ENCODE data around the gene UTS2R. TPM values are rescaled to one million over a fixed set of nuclear protein-coding genes. Genes with fewer than 3 reads are reported as not detected.

The UTS2R gene
- total and polyA plus RNA-seq, 8 donors, result not detected

DNA sequence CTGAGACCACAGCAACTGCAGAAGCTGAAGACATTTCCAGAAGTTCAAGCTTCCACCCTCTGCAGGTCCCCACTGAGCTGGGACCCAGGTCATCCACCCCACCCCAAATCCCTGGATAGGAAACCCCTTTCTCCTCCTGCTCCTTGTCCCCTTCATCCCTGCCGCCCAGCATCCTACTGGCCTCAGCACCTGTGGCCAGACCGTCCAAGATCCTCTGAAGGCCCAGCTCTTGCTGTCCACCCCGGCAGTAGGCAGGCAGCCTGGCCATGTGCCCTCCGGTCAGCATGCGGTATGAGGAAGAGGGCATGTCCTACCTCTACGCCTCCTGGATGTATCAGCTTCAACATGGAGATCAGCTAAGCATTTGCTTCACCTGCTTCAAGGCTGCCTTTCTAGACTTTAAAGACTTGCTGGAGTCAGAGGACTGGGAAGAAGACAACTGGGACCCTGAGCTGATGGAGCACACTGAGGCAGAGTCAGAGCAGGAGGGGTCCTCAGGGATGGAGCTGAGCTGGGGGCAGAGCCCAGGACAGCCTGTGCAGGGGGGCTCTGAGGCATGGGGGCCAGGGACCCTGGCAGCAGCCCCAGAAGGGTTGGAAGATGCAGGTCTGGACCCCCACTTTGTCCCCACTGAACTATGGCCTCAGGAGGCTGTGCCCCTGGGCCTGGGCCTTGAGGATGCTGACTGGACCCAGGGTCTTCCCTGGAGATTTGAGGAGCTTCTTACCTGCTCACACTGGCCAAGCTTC, 9.5 kb upstream of the UTS2R start:
- Histone ChIP-seq H3K4me3 (no peak overlapping the region), H3K36me3 (no peaks in the 10 kb centered on the region), H3K27ac (no peak overlapping the region), H3K9me3 (no peaks in the 10 kb centered on the region), H3K27me3 (peaks cover 0 to 25% (median 3%) of the 10 kb centered on the region in 3 donors), H3K4me1 (peaks cover 0 to 7% (median 0%) of the 10 kb centered on the region in 4 donors)
- WGBS, 5 donors, result 83 to 94% (median 92%) methylated on average over 6 of the region's 6 CpGs
- TF ChIP-seq POLR2AphosphoS5 (IDR thresholded peaks at IDR 0.05) (no peak), EP300 (IDR thresholded peaks at IDR 0.05) (no peak), POLR2A (IDR thresholded peaks at IDR 0.05) (no peak)
- TF ChIP-seq, protein P1, sequence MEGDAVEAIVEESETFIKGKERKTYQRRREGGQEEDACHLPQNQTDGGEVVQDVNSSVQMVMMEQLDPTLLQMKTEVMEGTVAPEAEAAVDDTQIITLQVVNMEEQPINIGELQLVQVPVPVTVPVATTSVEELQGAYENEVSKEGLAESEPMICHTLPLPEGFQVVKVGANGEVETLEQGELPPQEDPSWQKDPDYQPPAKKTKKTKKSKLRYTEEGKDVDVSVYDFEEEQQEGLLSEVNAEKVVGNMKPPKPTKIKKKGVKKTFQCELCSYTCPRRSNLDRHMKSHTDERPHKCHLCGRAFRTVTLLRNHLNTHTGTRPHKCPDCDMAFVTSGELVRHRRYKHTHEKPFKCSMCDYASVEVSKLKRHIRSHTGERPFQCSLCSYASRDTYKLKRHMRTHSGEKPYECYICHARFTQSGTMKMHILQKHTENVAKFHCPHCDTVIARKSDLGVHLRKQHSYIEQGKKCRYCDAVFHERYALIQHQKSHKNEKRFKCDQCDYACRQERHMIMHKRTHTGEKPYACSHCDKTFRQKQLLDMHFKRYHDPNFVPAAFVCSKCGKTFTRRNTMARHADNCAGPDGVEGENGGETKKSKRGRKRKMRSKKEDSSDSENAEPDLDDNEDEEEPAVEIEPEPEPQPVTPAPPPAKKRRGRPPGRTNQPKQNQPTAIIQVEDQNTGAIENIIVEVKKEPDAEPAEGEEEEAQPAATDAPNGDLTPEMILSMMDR (IDR thresholded peaks at IDR 0.05), result no peak
- no peak for DNase-seq
- intact Hi-C loops (cut with DNase I; ENCODE audit: low total_unique reads), result no loop called here

DNA sequence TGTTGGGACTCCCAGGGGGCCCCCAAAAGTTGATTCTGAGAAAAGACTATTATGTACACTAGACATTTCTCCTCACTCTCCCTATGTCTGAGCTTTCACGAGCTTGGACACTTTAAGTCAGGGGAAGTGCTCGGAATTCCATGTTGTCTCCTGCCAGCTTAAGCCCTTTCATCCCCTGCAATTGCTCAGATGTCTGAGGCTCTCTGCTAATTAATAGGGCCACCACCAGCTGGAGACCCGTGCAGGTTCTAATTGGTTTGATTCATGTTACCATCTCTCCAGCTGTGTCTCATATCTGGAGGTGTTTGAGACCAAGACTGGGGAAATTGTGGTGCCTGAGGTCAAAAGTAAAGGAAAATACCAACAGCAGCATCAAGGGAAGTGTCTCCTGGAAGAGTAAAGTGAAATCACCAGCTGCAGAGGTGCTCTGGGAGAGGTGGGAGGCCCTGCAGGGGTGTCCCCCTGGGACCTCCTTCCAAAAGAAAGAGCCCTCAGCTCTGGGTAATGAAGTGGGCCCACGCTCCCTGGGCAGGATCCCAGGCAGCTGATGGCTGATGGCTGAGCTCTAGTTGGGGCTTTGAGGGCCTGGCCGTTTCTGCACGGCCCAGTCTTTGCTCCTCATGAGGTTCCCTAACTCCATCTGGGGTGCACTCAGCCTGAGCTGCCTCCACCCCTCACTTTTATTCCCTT, 5.8 kb upstream of the UTS2R start:
- no peak for TF ChIP-seq POLR2A (IDR thresholded peaks at IDR 0.05)
- no peak for TF ChIP-seq POLR2AphosphoS5 (IDR thresholded peaks at IDR 0.05)
- TF ChIP-seq EP300 (IDR thresholded peaks at IDR 0.05), result no peak
- TF ChIP-seq, protein P1 (IDR thresholded peaks at IDR 0.05), result no peak
- Histone ChIP-seq H3K9me3 (no peaks in the 10 kb centered on the region), H3K4me1 (peaks cover 6 to 11% (median 8%) of the 10 kb centered on the region in 4 donors), H3K27ac (no peak overlapping the region), H3K27me3 (peaks cover 0 to 32% (median 11%) of the 10 kb centered on the region in 3 donors), H3K36me3 (no peaks in the 10 kb centered on the region), H3K4me3 (no peak overlapping the region)
- no peak for DNase-seq
- WGBS, 5 donors, result 75 to 89% (median 80%) methylated on average over 5 to 6 of the region's 6 CpGs
- intact Hi-C loops (cut with DNase I; ENCODE audit: low total_unique reads), result no loop called here

GRCh38 chr17:82366749-82367148, 4.8 kb upstream of the UTS2R start:
- Histone ChIP-seq H3K27me3 (peaks cover 5 to 42% (median 21%) of the 10 kb centered on the region in 3 donors), H3K4me1 (peaks cover 16 to 21% (median 18%) of the 10 kb centered on the region in 4 donors), H3K36me3 (no peaks in the 10 kb centered on the region), H3K9me3 (no peaks in the 10 kb centered on the region), H3K4me3 (no peak overlapping the region), H3K27ac (no peak overlapping the region)
- DNase-seq, result no peak
- TF ChIP-seq EP300 (IDR thresholded peaks at IDR 0.05) (no peak), POLR2AphosphoS5 (IDR thresholded peaks at IDR 0.05) (no peak), POLR2A (IDR thresholded peaks at IDR 0.05) (no peak)
- TF ChIP-seq, protein P1 (IDR thresholded peaks at IDR 0.05), result no peak
- intact Hi-C loops (cut with DNase I; ENCODE audit: low total_unique reads), result no loop called here
- 55 to 71% (median 70%) methylated on average over 7 of the region's 7 CpGs for WGBS, 5 donors

- DNase-seq, result no peak
- no peaks in the 10 kb centered on the region for H3K9me3 ChIP-seq
- H3K27me3 ChIP-seq, result peaks cover 12 to 53% (median 30%) of the 10 kb centered on the region in 3 donors
- H3K27ac ChIP-seq, result no peak overlapping the region
- peaks cover 20 to 33% (median 29%) of the 10 kb centered on the region in 4 donors for H3K4me1 ChIP-seq
- no peaks in the 10 kb centered on the region for H3K36me3 ChIP-seq
- H3K4me3 ChIP-seq, result no peak overlapping the region
- 67 to 78% (median 71%) methylated on average over 13 to 14 of the region's 14 CpGs for WGBS, 5 donors
- intact Hi-C loops (cut with DNase I; ENCODE audit: low total_unique reads), result no loop called here
- TF ChIP-seq POLR2A (IDR thresholded peaks at IDR 0.05), result no peak
- TF ChIP-seq, protein P1 (IDR thresholded peaks at IDR 0.05), result no peak
Measured at GRCh38 chr17:82367724-82368524, 3.6 kb upstream of the UTS2R start.

All from stomach (tissue), 9 donors.